SK-N-SH treated with all-trans-retinoic acid at 6 μM for 48 hours (cell line): ENCODE results near the gene HAUS1.

Experiments used
- CSDC2 ChIP-seq: fragments of 250-450 bp; sonication (Bioruptor Pico); IDR thresholded peaks from 2 replicates; pipeline ENCODE4 v1.5.0; 2020; ENCODE audit warnings: mild to moderate bottlenecking, moderate library complexity
- GLIS3 ChIP-seq: fragments of 250-450 bp; sonication (Bioruptor Pico); IDR thresholded peaks from 2 replicates; pipeline ENCODE4 v1.5.0; 2020; ENCODE audit warnings: mild to moderate bottlenecking, moderate library complexity
- ISL1 ChIP-seq: fragments of 250-450 bp; sonication (Bioruptor Pico); IDR thresholded peaks from 2 replicates; pipeline ENCODE4 v2.1.2; 2022; ENCODE audit warnings: mild to moderate bottlenecking, moderate library complexity
- TCF4 ChIP-seq: fragments of 250-450 bp; sonication (Bioruptor Pico); IDR thresholded peaks from 2 replicates; pipeline ENCODE4 v1.8.0; 2021; ENCODE audit warnings: mild to moderate bottlenecking, moderate library complexity, borderline replicate concordance
- ZC3H10 ChIP-seq: fragments of 250-450 bp; sonication (Bioruptor Pico); IDR thresholded peaks from 2 replicates; pipeline ENCODE4 v1.5.1; 2021; ENCODE audit warnings: mild to moderate bottlenecking, moderate library complexity
- ZFP3 ChIP-seq: fragments of 250-450 bp; sonication (Bioruptor Pico); IDR thresholded peaks from 2 replicates; pipeline ENCODE4 v1.5.0; 2020; ENCODE audit warnings: mild to moderate bottlenecking, moderate library complexity
- TF ChIP-seq, protein P1 (sequence below): fragments of 250-450 bp; sonication (Bioruptor Pico); IDR thresholded peaks from 2 replicates; pipeline ENCODE4 v1.8.0; 2020; ENCODE audit warnings: mild to moderate bottlenecking, moderate library complexity, borderline replicate concordance
- TF ChIP-seq, protein P2 (sequence below): fragments of 250-450 bp; sonication (Bioruptor Pico); IDR thresholded peaks from 2 replicates; pipeline ENCODE4 v1.8.0; 2021; ENCODE audit warnings: low read depth, mild to moderate bottlenecking, moderate library complexity, borderline replicate concordance
- TF ChIP-seq, protein P3 (sequence below): fragments of 250-450 bp; sonication (Bioruptor Pico); IDR thresholded peaks from 2 replicates; pipeline ENCODE4 v1.5.1; 2020; ENCODE audit warnings: low read depth, mild to moderate bottlenecking, moderate library complexity

DNA sequence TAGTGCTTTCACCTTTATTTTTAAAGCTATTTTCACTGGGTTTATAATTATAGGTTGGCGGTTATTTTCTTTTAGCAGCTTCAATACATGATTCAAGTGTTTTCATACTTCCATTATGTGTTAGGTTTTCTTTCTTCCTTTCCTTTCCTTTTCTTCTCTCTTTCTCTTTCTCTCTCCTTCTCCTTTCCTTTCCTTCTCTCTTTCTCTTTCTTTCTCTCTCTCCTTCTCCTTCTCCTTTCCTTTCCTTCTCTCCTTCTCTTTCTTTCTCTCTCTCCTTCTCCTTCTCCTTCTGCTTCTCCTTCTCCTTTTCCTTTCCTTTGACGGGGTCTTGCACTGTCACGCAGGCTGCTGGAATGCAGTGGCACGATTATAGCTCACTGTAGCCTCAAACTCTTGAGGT lies 36.0 kb downstream of the HAUS1 start:
- TF ChIP-seq CSDC2: no peak
- TF ChIP-seq, protein P1, sequence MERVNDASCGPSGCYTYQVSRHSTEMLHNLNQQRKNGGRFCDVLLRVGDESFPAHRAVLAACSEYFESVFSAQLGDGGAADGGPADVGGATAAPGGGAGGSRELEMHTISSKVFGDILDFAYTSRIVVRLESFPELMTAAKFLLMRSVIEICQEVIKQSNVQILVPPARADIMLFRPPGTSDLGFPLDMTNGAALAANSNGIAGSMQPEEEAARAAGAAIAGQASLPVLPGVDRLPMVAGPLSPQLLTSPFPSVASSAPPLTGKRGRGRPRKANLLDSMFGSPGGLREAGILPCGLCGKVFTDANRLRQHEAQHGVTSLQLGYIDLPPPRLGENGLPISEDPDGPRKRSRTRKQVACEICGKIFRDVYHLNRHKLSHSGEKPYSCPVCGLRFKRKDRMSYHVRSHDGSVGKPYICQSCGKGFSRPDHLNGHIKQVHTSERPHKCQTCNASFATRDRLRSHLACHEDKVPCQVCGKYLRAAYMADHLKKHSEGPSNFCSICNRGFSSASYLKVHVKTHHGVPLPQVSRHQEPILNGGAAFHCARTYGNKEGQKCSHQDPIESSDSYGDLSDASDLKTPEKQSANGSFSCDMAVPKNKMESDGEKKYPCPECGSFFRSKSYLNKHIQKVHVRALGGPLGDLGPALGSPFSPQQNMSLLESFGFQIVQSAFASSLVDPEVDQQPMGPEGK: no peak
- no peak for TF ChIP-seq TCF4
- TF ChIP-seq ZFP3: no peak
- TF ChIP-seq ZC3H10: no peak
- no peak for TF ChIP-seq ISL1 (CRISPR knock-in tag)
- TF ChIP-seq, protein P2, sequence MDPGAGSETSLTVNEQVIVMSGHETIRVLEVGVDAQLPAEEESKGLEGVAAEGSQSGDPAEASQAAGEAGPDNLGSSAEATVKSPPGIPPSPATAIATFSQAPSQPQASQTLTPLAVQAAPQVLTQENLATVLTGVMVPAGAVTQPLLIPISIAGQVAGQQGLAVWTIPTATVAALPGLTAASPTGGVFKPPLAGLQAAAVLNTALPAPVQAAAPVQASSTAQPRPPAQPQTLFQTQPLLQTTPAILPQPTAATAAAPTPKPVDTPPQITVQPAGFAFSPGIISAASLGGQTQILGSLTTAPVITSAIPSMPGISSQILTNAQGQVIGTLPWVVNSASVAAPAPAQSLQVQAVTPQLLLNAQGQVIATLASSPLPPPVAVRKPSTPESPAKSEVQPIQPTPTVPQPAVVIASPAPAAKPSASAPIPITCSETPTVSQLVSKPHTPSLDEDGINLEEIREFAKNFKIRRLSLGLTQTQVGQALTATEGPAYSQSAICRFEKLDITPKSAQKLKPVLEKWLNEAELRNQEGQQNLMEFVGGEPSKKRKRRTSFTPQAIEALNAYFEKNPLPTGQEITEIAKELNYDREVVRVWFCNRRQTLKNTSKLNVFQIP (CRISPR knock-in tag): no peak
- no peak for TF ChIP-seq GLIS3 (CRISPR knock-in tag)
- TF ChIP-seq, protein P3, sequence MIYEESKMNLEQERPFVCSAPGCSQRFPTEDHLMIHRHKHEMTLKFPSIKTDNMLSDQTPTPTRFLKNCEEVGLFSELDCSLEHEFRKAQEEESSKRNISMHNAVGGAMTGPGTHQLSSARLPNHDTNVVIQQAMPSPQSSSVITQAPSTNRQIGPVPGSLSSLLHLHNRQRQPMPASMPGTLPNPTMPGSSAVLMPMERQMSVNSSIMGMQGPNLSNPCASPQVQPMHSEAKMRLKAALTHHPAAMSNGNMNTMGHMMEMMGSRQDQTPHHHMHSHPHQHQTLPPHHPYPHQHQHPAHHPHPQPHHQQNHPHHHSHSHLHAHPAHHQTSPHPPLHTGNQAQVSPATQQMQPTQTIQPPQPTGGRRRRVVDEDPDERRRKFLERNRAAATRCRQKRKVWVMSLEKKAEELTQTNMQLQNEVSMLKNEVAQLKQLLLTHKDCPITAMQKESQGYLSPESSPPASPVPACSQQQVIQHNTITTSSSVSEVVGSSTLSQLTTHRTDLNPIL (CRISPR knock-in tag): no peak
